IPS-18a (cell line): ENCODE data around the gene SKI.

ENCODE experiments used
- H3K27ac ChIP-seq: one replicate; pipeline ENCODE4 v1.5.1; 2013; ENCODE audit warnings: low read length
- H3K27me3 ChIP-seq: one replicate; pipeline ENCODE4 v1.6.1; 2013; ENCODE audit warnings: mild to moderate bottlenecking, low read length; ENCODE audit not compliant: control insufficient read depth, insufficient read depth
- H3K36me3 ChIP-seq: one replicate; pipeline ENCODE4 v1.6.1; 2013; ENCODE audit warnings: low read depth, low read length; ENCODE audit not compliant: control insufficient read depth
- H3K4me1 ChIP-seq: one replicate; pipeline ENCODE4 v1.6.1; 2013; ENCODE audit warnings: low read depth, low read length; ENCODE audit not compliant: control insufficient read depth
- H3K4me3 ChIP-seq: one replicate; pipeline ENCODE4 v1.5.1; 2013; ENCODE audit warnings: low read length
- H3K9ac ChIP-seq: one replicate; pipeline ENCODE4 v1.6.1; 2013; ENCODE audit warnings: mild to moderate bottlenecking, low read length, moderate library complexity
- H3K9me3 ChIP-seq: one replicate; pipeline ENCODE4 v1.6.1; 2013; ENCODE audit warnings: low read depth, low read length; ENCODE audit not compliant: control insufficient read depth

Gene SKI

DNA sequence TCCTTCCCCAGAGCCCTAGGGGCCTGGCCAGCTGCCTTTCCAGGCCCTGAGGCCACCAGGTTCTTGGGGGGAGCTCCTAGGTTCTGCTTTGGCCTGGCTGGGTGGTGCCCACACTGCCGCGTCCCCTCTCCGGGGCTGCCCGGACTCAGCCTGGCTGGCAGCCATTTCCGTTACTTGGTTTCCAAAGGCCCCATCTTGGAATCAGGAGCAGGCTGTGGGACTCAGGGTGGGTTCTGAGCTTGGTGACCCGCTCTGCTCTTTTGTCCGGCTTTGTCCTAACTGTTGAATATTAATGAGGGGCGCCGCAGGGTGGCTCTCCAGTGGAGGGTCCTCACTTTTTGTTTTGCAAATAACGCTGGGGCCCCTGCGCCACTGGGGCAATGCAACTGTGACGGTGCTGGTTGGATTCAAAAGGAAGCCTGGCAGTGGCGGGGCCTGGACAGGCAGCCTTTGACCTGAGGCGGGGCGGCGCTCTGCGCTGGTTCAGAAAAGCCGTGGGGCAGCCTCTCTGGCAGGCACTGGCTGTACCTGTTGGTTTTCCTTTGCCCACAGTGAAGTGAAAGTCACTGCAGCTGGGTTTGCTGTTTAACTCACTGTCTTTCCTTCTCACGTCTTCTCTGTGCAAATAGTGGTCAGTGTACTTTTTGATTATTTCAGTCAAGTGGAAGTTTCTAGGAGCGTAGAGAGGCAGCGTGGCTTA is 20.2 kb downstream of the SKI start:
- peaks cover 50% of the 10 kb centered on the region for H3K4me1 ChIP-seq
- H3K27me3 ChIP-seq = no peaks in the 10 kb centered on the region

DNA sequence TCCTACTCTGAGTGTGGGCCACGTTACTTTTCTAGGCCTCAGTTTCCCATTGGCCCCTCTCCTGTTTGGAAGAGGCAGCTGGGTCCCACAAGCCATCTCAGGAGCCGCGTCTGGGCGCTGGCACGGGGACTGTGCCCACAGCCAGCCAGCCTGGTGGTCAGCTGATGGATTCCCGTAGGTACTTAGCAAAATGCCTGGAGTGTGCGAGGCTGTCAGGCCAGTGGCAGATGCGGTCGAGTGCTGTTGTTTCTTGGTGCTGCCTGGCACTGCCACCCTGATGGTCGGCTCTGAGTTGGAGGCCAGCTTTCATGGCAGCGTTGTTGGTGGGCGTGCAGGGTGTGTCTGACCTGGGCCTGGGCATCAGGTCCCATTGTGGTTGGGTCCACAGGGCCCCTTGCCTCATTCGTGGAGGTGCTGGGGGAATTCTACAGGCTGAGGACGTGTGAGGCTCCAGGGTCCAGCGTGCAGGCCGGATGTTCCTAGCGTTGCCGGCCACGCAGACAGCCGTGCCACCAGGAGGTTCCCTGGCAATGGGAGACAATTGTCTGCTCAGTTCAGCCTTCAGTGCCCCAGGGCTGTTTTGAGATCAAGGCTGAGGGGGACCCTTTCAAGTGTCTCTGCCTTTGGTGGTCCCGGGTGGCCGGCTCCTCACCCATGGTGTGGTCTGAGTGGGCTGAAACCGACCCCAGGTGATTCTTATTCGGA is 20.9 kb downstream of the SKI start:
- Histone ChIP-seq H3K4me1 (peaks cover 50% of the 10 kb centered on the region), H3K27me3 (no peaks in the 10 kb centered on the region), H3K27ac (peak overlapping the region; percentile 73), H3K36me3 (no peaks in the 10 kb centered on the region), H3K9ac (peak overlapping the region; percentile 67), H3K9me3 (no peaks in the 10 kb centered on the region), H3K4me3 (peak overlapping the region; percentile 45)

More for the DNA sequence above, 20.2 kb downstream of the SKI start:
- peak overlapping the region; percentile 95 for H3K27ac ChIP-seq
- H3K4me3 ChIP-seq = peak overlapping the region; percentile 45
- no peaks in the 10 kb centered on the region for H3K9me3 ChIP-seq
- H3K9ac ChIP-seq = peak overlapping the region; percentile 67
- no peaks in the 10 kb centered on the region for H3K36me3 ChIP-seq

- Histone ChIP-seq H3K36me3 (no peaks in the 10 kb centered on the region), H3K9ac (no peak overlapping the region), H3K9me3 (no peaks in the 10 kb centered on the region), H3K27ac (no peak overlapping the region), H3K4me3 (no peak overlapping the region), H3K27me3 (no peaks in the 10 kb centered on the region), H3K4me1 (peaks cover 50% of the 10 kb centered on the region)
These were observed 21.4 kb downstream of the SKI start for GRCh38 chr1:2249559-2249906.

DNA sequence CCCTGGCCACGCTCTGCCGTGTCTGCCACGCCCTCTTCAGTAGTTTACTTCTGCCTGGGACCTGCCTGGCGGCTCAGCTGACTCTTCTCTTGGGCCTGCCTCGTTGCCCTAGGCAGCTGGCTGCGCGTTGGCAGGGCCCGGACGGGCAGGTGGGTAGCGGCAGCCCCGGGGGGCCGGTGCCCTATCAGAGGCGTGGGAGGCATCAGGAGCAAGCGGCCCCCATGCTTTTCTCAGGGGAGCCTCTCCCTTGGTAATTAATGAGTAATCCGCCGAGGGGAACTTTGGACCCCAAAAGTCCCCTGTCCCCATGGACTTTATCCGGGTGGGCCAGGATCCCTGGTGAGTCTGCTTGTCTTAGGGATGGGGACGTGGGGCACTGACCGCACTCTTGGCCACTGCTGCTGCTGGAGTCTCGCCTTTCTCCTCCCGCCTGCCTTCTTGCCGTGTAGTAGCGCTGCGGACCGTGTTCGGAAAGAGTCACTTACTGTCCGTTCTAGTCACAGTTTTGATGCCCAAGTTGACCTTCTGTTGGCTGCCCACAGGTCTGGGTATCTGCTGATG is 22.7 kb downstream of the SKI start:
- Histone ChIP-seq H3K27ac (no peak overlapping the region), H3K9me3 (no peaks in the 10 kb centered on the region), H3K27me3 (no peaks in the 10 kb centered on the region), H3K9ac (no peak overlapping the region), H3K4me1 (peaks cover 50% of the 10 kb centered on the region), H3K4me3 (no peak overlapping the region), H3K36me3 (no peaks in the 10 kb centered on the region)

GRCh38 chr1:2251363-2251762 is 23.2 kb downstream of the SKI start:
- H3K36me3 ChIP-seq = no peaks in the 10 kb centered on the region
- H3K27me3 ChIP-seq = no peaks in the 10 kb centered on the region
- no peak overlapping the region for H3K4me3 ChIP-seq
- H3K4me1 ChIP-seq = peaks cover 46% of the 10 kb centered on the region
- no peak overlapping the region for H3K27ac ChIP-seq
- H3K9me3 ChIP-seq = no peaks in the 10 kb centered on the region
- H3K9ac ChIP-seq = peak overlapping the region; percentile 8

DNA sequence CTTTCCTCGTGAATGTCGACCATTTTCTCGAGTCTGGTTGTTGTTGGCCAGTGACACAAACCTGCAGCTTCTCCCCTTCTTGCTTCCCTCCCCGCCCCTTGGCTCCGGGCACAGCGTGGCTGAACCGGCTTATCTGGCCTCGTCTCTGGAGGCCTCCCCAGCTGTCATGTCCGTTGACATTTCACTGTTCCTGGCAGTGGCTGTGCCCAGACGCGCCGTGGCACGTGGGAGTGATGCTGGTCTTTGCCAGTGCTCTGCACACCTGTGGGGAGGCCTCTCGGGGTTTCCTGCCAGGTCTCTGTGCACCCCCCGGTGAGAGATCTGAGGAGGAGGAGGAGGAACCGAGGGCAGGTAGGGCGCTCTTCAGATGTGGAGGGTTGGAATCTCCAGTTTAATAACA is 23.7 kb downstream of the SKI start:
- no peaks in the 10 kb centered on the region for H3K36me3 ChIP-seq
- H3K27ac ChIP-seq = no peak overlapping the region
- peak overlapping the region; percentile 8 for H3K9ac ChIP-seq
- H3K9me3 ChIP-seq = no peaks in the 10 kb centered on the region
- H3K4me3 ChIP-seq = no peak overlapping the region
- H3K4me1 ChIP-seq = peaks cover 45% of the 10 kb centered on the region
- H3K27me3 ChIP-seq = no peaks in the 10 kb centered on the region

GRCh38 chr1:2252423-2252822 is 24.3 kb downstream of the SKI start:
- H3K27me3 ChIP-seq = no peaks in the 10 kb centered on the region
- no peak overlapping the region for H3K9ac ChIP-seq
- H3K4me3 ChIP-seq = no peak overlapping the region
- peaks cover 46% of the 10 kb centered on the region for H3K4me1 ChIP-seq
- no peaks in the 10 kb centered on the region for H3K9me3 ChIP-seq
- H3K27ac ChIP-seq = no peak overlapping the region
- H3K36me3 ChIP-seq = no peaks in the 10 kb centered on the region

GRCh38 chr1:2253036-2253796 is 25.1 kb downstream of the SKI start:
- no peak overlapping the region for H3K9ac ChIP-seq
- no peak overlapping the region for H3K4me3 ChIP-seq
- no peak overlapping the region for H3K27ac ChIP-seq
- H3K9me3 ChIP-seq = no peaks in the 10 kb centered on the region
- H3K27me3 ChIP-seq = no peaks in the 10 kb centered on the region
- H3K4me1 ChIP-seq = peaks cover 39% of the 10 kb centered on the region
- no peaks in the 10 kb centered on the region for H3K36me3 ChIP-seq

DNA sequence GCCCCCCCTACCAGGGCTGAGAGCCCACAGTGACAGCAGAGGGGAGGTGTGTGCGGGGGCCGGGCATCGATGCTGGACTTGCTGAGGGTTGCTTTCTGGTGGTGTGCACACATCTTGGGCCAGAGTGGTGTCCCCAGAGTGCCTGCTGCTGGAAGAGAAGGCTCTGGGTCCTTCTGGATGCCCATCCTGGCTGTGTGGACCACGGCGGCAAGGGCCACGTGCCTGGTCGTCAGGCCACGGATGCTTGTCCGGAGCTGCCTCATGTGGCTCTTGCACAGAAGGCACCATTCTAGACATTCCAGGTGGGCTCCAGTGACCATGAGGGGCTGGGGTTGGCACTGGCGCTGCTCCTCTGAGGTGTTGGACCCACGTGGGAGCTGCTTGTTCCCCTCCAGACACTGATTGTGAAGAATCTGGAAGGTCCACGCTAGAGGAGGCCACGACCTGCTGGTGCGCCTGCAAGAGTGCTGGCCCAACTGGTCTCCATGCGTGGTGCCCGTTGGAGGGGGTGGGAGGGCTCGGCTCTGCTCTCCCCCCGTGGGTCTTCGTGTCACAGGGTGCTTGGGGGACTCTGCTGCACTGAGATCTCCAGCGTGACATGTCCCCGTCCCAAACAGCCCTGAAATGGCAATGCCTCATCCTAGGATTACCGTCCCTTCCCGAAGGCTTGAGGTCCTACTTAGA is 25.8 kb downstream of the SKI start:
- Histone ChIP-seq H3K4me3 (no peak overlapping the region), H3K9ac (no peak overlapping the region), H3K27me3 (no peaks in the 10 kb centered on the region), H3K4me1 (peaks cover 33% of the 10 kb centered on the region), H3K27ac (no peak overlapping the region), H3K36me3 (no peaks in the 10 kb centered on the region), H3K9me3 (no peaks in the 10 kb centered on the region)

DNA sequence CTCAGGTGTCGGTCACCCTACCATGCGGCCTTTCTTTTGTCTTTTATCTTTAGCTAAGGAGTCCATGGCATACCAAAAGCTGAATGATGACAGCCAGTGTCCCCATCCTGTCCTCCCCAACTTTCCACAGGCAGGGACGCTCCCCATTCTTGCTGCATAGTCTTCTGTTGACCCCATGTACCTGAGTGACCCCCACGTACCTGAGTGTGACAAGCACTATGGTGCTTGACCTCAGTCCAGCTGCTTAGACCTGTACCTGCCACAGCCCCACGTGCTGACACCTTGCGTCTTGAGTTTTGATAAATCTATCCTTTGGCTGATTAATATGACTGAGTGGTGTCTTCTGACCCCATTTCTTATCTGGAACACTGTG is 26.9 kb downstream of the SKI start:
- Histone ChIP-seq H3K36me3 (no peaks in the 10 kb centered on the region), H3K27me3 (no peaks in the 10 kb centered on the region), H3K4me3 (no peak overlapping the region), H3K4me1 (peaks cover 28% of the 10 kb centered on the region), H3K9ac (no peak overlapping the region), H3K9me3 (no peaks in the 10 kb centered on the region), H3K27ac (no peak overlapping the region)
